ENCODE data around the gene GNB1L.

Gene GNB1L, protein sequence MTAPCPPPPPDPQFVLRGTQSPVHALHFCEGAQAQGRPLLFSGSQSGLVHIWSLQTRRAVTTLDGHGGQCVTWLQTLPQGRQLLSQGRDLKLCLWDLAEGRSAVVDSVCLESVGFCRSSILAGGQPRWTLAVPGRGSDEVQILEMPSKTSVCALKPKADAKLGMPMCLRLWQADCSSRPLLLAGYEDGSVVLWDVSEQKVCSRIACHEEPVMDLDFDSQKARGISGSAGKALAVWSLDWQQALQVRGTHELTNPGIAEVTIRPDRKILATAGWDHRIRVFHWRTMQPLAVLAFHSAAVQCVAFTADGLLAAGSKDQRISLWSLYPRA

GRCh38 chr22:19854778-19855503, at the start of gene GNB1L, which contains the start of gene RTL10:
GNB1L (minus strand) TSS chr22:19854874; CDS start chr22:19821355, 33,519 bp downstream.
RTL10 (minus strand) TSS chr22:19854874; CDS start chr22:19852261, 2,613 bp downstream.
- CTCF ChIA-PET = interaction anchor here (0.9 to 2.1 kb wide), 5 partner anchors 11 to 125 kb away, joined by 3 to 10 read pairs (median 6); no protein-coding TSS in a partner anchor
- H3K4me3 ChIP-seq (ENCODE audit: low read depth, low read length) = peak within 1 kb of the TSS; percentile 82
- POLR2A ChIA-PET = interaction anchor here (0.6 to 1.9 kb wide), 5 partner anchors 9 to 125 kb away, joined by 3 to 5 read pairs (median 4); no protein-coding TSS in a partner anchor

DNA sequence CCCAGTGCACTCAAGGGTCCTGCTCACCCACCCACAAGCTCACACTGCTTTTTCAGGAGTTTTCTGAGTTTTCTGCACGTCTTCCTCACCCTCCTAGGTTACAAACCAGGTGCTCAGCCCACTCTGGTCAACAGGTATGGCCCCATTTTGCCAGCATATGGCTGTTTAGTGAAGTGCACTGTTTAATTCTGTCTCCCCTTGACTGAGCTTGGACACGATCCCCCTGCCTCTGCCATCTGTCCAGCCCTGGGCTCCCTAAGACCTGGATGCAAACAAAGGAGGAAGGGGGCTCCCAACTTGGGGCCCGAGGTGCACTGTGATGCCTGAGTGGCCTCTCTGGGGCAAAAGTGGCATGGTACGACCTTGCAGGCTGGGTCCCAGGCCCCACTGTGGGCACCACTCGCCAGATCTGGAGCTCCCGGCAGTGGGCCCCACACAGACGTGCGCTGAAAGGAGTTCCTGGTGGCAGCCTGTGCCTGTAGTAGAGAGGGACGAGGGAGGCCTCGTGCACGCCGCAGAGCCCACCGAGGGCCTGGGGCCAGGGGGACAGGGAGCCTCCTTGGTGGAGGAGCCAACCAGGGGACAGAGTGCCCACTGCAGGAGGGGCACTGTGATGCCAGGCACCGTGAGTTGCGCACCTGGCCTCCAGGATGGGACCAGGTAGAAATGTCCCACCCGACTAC, 49.6 kb upstream of the GNB1L start:
- ChIA-PET POLR2A (no interaction called here), CTCF (interaction anchor here (0.8 to 9.7 kb wide), 6 partner anchors 9 to 172 kb away, joined by 3 to 125 read pairs (median 4); no protein-coding TSS in a partner anchor)
- no peak overlapping the region for H3K4me3 ChIP-seq (ENCODE audit: low read depth, low read length)
- TF ChIP-seq CTCF (IDR thresholded peaks at IDR 0.05; ENCODE audit: insufficient read depth, low read length, missing control alignments) = no peak
- DNase-seq (ENCODE audit: low read depth, low spot score) = no peak

More at GRCh38 chr22:19854778-19855503, at the start of gene GNB1L, which contains the start of gene RTL10:
- TF ChIP-seq CTCF (IDR thresholded peaks at IDR 0.05; ENCODE audit: insufficient read depth, low read length, missing control alignments) = peak; percentile 41
- DNase-seq (ENCODE audit: low read depth, low spot score) = peak; percentile 51

- TF ChIP-seq CTCF (IDR thresholded peaks at IDR 0.05; ENCODE audit: insufficient read depth, low read length, missing control alignments) = no peak
- POLR2A ChIA-PET = no interaction called here
- no peak for DNase-seq (ENCODE audit: low read depth, low spot score)
- CTCF ChIA-PET = interaction anchor here (1.1 to 9.7 kb wide), 4 partner anchors 9 to 172 kb away, joined by 3 to 125 read pairs (median 40); no protein-coding TSS in a partner anchor
- no peak overlapping the region for H3K4me3 ChIP-seq (ENCODE audit: low read depth, low read length)
Measured at GRCh38 chr22:19903513-19903912, 48.8 kb upstream of the GNB1L start.

- ChIA-PET CTCF (interaction anchor here (0.5 to 9.7 kb wide), 5 partner anchors 10 to 183 kb away, joined by 3 to 125 read pairs (median 4); no protein-coding TSS in a partner anchor), POLR2A (no interaction called here)
Measured at GRCh38 chr22:19903031-19903430, 48.4 kb upstream of the GNB1L start.

DNA sequence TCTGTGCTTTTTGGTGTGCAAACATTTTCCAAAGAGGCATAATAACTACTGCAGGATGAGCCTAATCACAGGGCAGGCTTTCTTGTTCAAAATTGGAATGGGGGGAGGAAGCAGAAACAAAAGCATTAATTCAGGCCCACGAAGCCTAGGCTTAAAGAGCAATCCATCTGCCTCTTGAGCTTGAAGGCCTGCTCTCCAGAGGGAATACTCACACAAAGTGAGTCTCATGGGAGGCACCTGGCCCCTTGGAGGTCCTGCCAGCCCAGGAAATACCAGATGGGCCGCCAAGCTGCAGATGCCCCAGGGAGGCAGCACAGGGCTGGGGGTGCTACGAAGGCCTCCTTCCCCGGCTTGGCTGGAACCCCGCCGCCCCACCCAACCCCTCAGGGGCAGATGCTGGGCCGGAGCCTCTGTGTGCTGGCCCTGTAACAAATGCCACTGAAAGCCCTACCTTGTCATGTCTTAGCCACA, 47.6 kb upstream of the GNB1L start:
- ChIA-PET CTCF (interaction anchor here (0.8 to 9.7 kb wide), 4 partner anchors 11 to 183 kb away, joined by 3 to 125 read pairs (median 40); no protein-coding TSS in a partner anchor), POLR2A (interaction anchor here (0.7 kb wide), 1 partner anchor 10 kb away, joined by 3 read pairs; no protein-coding TSS in a partner anchor)
- no peak overlapping the region for H3K4me3 ChIP-seq (ENCODE audit: low read depth, low read length)
- no peak for TF ChIP-seq CTCF (IDR thresholded peaks at IDR 0.05; ENCODE audit: insufficient read depth, low read length, missing control alignments)
- no peak for DNase-seq (ENCODE audit: low read depth, low spot score)

More at GRCh38 chr22:19903031-19903430, 48.4 kb upstream of the GNB1L start:
- no peak for TF ChIP-seq CTCF (IDR thresholded peaks at IDR 0.05; ENCODE audit: insufficient read depth, low read length, missing control alignments)
- no peak for DNase-seq (ENCODE audit: low read depth, low spot score)
- no peak overlapping the region for H3K4me3 ChIP-seq (ENCODE audit: low read depth, low read length)
